Breast epithelium (tissue), 3 donors: ENCODE data around the gene SLC25A24.
"Not testable (repeated sequence)": the region's sequence is repeated elsewhere in the genome, so short reads cannot be mapped to it uniquely, and the experiment has no call there.

Experiments used
- CTCF ChIP-seq, 3 donors: fragments of 450-650 bp; IDR thresholded peaks; one replicate each; pipeline ENCODE4 v1.5.1; 2016 to 2017; ENCODE audit warnings: antibody characterized with exemption in 3 of 3, mild to moderate bottlenecking in 3 of 3, moderate library complexity in 3 of 3
- POLR2AphosphoS5 ChIP-seq, 3 donors: sonication (generic); formaldehyde crosslinking; IDR thresholded peaks; one replicate each; pipeline ENCODE4 v1.6.1; 2017; ENCODE audit warnings: antibody characterized with exemption in 3 of 3

- TF ChIP-seq POLR2AphosphoS5, CTCF (IDR thresholded peaks at IDR 0.05): not testable (repeated sequence)
Measured at GRCh38 chr1:108131281-108131680, 68.9 kb downstream of the SLC25A24 start.
